HCT116 (cell line): ENCODE results near the gene EHMT1.

ENCODE experiments used
- CBX3 ChIP-seq: IDR thresholded peaks from 2 replicates; pipeline ENCODE4 v1.6.1; 2012; ENCODE audit warnings: low read depth
- POLR2A ChIP-seq: IDR thresholded peaks from 2 replicates; pipeline ENCODE4 v1.7.0; 2011; ENCODE audit warnings: borderline replicate concordance; ENCODE audit not compliant: insufficient read depth, insufficient read length; ENCODE audit errors: extremely low read depth
- SRF ChIP-seq: IDR thresholded peaks from 2 replicates; pipeline ENCODE4 v1.6.1; 2012; ENCODE audit warnings: low read depth
- ZNF274 ChIP-seq: fragments of 200-500 bp; sonication (Bioruptor generic); IDR thresholded peaks from 2 replicates; pipeline ENCODE4 v1.6.1; 2014; ENCODE audit warnings: mild to moderate bottlenecking, low read depth, low read length, inconsistent platforms
- TF ChIP-seq, protein P1 (sequence below), 3 experiments: fragments of 200-600 bp in 1 of 3; sonication (generic) in 1 of 3; IDR thresholded peaks in 2 of 3; conservative IDR thresholded peaks in 1 of 3; 2 replicates each; pipeline ENCODE4 v1.5.1; 2012 to 2017; ENCODE audit warnings: low read depth in 2 of 3, low read length in 2 of 3, antibody characterized with exemption in 1 of 3, borderline replicate concordance in 1 of 3, control low read depth in 1 of 3, mild to moderate bottlenecking in 1 of 3, mixed read lengths in 1 of 3, mixed run types in 1 of 3, moderate library complexity in 1 of 3; ENCODE audit not compliant: insufficient read depth in 1 of 3

DNA sequence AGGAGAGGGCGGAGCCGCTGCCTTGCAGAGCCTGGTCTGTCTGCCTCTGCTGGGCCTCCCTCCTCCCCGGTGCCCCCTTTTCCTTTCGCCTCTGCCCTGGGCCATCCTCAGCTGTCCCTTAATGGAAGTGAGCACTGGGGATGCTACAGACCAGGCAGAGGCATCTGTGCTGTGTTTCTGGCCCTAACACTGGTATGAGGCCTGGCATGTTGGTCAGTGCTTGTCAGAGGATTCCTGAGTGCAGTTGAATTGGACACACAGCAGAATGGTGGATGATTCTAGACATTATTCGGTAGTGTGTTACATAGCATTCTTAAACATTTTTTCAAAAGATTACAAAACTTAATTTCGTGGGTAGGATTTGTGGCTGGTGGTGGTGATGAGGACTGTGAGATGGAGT, 88.6 kb downstream of the EHMT1 start:
- TF ChIP-seq, protein P1, sequence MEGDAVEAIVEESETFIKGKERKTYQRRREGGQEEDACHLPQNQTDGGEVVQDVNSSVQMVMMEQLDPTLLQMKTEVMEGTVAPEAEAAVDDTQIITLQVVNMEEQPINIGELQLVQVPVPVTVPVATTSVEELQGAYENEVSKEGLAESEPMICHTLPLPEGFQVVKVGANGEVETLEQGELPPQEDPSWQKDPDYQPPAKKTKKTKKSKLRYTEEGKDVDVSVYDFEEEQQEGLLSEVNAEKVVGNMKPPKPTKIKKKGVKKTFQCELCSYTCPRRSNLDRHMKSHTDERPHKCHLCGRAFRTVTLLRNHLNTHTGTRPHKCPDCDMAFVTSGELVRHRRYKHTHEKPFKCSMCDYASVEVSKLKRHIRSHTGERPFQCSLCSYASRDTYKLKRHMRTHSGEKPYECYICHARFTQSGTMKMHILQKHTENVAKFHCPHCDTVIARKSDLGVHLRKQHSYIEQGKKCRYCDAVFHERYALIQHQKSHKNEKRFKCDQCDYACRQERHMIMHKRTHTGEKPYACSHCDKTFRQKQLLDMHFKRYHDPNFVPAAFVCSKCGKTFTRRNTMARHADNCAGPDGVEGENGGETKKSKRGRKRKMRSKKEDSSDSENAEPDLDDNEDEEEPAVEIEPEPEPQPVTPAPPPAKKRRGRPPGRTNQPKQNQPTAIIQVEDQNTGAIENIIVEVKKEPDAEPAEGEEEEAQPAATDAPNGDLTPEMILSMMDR (IDR thresholded peaks at IDR 0.05 in 2 of 3, conservative IDR thresholded peaks at IDR 0.05 in 1 of 3; ENCODE audit: borderline replicate concordance in 1 of 3, insufficient read depth in 1 of 3, low read depth in 2 of 3, low read length in 2 of 3) = no peak
- TF ChIP-seq SRF = no peak
- TF ChIP-seq POLR2A = no peak
- no peak for TF ChIP-seq CBX3
- no peak for TF ChIP-seq ZNF274
